GM20000 (cell line): ENCODE results near the gene RGP1.

Experiments used
- DNase-seq: peaks from one replicate; pipeline ENCODE4 v3.0.0; 2012; ENCODE audit warnings: low spot score
- CTCF ChIP-seq: IDR thresholded peaks from 2 replicates; pipeline ENCODE4 v1.5.1; 2012; ENCODE audit warnings: mild to moderate bottlenecking, control low read depth; ENCODE audit errors: extremely low read depth, missing control alignments

RGP1 gene

GRCh38 chr9:35713578-35713977, 35.5 kb upstream of the RGP1 start:
- DNase-seq, result no peak
- TF ChIP-seq CTCF, result no peak

- no peak for TF ChIP-seq CTCF
- no peak for DNase-seq
Observed at GRCh38 chr9:35714123-35714522, 35.0 kb upstream of the RGP1 start.

- TF ChIP-seq CTCF, result no peak
- no peak for DNase-seq
Observed at GRCh38 chr9:35714579-35715252, 34.4 kb upstream of the RGP1 start.

GRCh38 chr9:35716230-35716629, 32.9 kb upstream of the RGP1 start:
- no peak for TF ChIP-seq CTCF
- DNase-seq, result no peak

GRCh38 chr9:35717132-35717870, 31.8 kb upstream of the RGP1 start:
- no peak for TF ChIP-seq CTCF
- DNase-seq, result no peak

- no peak for TF ChIP-seq CTCF
- DNase-seq, result no peak
Observed at GRCh38 chr9:35718721-35719511, 30.2 kb upstream of the RGP1 start.

GRCh38 chr9:35719546-35719945, 29.5 kb upstream of the RGP1 start:
- TF ChIP-seq CTCF, result no peak
- DNase-seq, result no peak
